Liver (tissue), 9 donors: Measurements from ENCODE around the gene MERTK. TPM values are rescaled to one million over a fixed set of nuclear protein-coding genes. Genes with fewer than 3 reads are reported as not detected.

Experiments used
- DNase-seq: peaks from one replicate; pipeline ENCODE4 v3.0.0-alpha.2; 2017; ENCODE audit warnings: low spot score
- H3K27ac ChIP-seq, 2 donors: one replicate each; pipeline ENCODE4 v1.7.0; 2013; ENCODE audit warnings: inconsistent platforms in 2 of 2, low read length in 2 of 2, control low read depth in 1 of 2, low read depth in 1 of 2, mild to moderate bottlenecking in 1 of 2
- H3K27me3 ChIP-seq, 4 donors: one replicate each; pipeline versions ENCODE4 v1.6.1 to v1.7.0; 2013; ENCODE audit warnings: low read length in 3 of 4, inconsistent platforms in 1 of 4, mild to moderate bottlenecking in 1 of 4, moderate library complexity in 1 of 4; ENCODE audit not compliant: control insufficient read depth in 4 of 4, insufficient read depth in 4 of 4
- H3K36me3 ChIP-seq, 4 donors: one replicate each; pipeline versions ENCODE4 v1.6.1 to v1.7.0; 2013; ENCODE audit warnings: low read length in 3 of 4, mild to moderate bottlenecking in 3 of 4, low read depth in 1 of 4, moderate library complexity in 1 of 4; ENCODE audit not compliant: control insufficient read depth in 4 of 4, insufficient read depth in 3 of 4
- H3K4me1 ChIP-seq, 4 donors: one replicate each; pipeline versions ENCODE4 v1.6.1 to v1.7.0; 2013; ENCODE audit warnings: low read length in 3 of 4, mild to moderate bottlenecking in 3 of 4, moderate library complexity in 1 of 4; ENCODE audit not compliant: control insufficient read depth in 4 of 4, insufficient read depth in 4 of 4
- H3K4me3 ChIP-seq, 3 donors: one replicate each; pipeline versions ENCODE4 v1.6.1 to v1.7.0; 2013; ENCODE audit warnings: low read length in 3 of 3, control low read depth in 1 of 3, low read depth in 1 of 3, mild to moderate bottlenecking in 1 of 3
- H3K9ac ChIP-seq, 2 donors: one replicate each; pipeline ENCODE4 v1.7.0; 2013; ENCODE audit warnings: low read length in 2 of 2, mild to moderate bottlenecking in 2 of 2, moderate library complexity in 2 of 2, control low read depth in 1 of 2, low read depth in 1 of 2
- H3K9me3 ChIP-seq, 4 donors: one replicate each; pipeline versions ENCODE4 v1.6.1 to v1.7.0; 2013; ENCODE audit warnings: low read length in 3 of 4; ENCODE audit not compliant: control insufficient read depth in 4 of 4
- EGR1 ChIP-seq, 2 donors: IDR thresholded peaks; 2 replicates each; pipeline ENCODE4 v1.6.1; 2016 to 2018; ENCODE audit warnings: antibody characterized with exemption in 2 of 2, low read depth in 2 of 2
- FOXA1 ChIP-seq: IDR thresholded peaks from 2 replicates; pipeline ENCODE4 v1.6.1; 2016; ENCODE audit warnings: antibody characterized with exemption
- FOXA2 ChIP-seq: IDR thresholded peaks from 2 replicates; pipeline ENCODE4 v1.6.1; 2016; ENCODE audit warnings: antibody characterized with exemption
- GABPA ChIP-seq, 2 donors: IDR thresholded peaks in 1 of 2; conservative IDR thresholded peaks in 1 of 2; 2 replicates each; pipeline ENCODE4 v1.6.1; 2016; ENCODE audit warnings: antibody characterized with exemption in 2 of 2, mild to moderate bottlenecking in 1 of 2, moderate library complexity in 1 of 2
- HNF4G ChIP-seq: IDR thresholded peaks from 2 replicates; pipeline ENCODE4 v1.6.1; 2016; ENCODE audit warnings: antibody characterized with exemption
- JUND ChIP-seq, 2 donors: IDR thresholded peaks; 2 replicates each; pipeline ENCODE4 v1.6.1; 2016; ENCODE audit warnings: antibody characterized with exemption in 2 of 2
- NR2F2 ChIP-seq: IDR thresholded peaks from 2 replicates; pipeline ENCODE4 v1.6.1; 2016; ENCODE audit warnings: antibody characterized with exemption
- RAD21 ChIP-seq, 2 donors: IDR thresholded peaks; 2 replicates each; pipeline ENCODE4 v1.6.1; 2016; ENCODE audit warnings: antibody characterized with exemption in 2 of 2, mild to moderate bottlenecking in 2 of 2
- RXRA ChIP-seq, 2 donors: IDR thresholded peaks; 2 replicates each; pipeline ENCODE4 v1.6.1; 2017 to 2018; ENCODE audit warnings: antibody characterized with exemption in 2 of 2, mild to moderate bottlenecking in 1 of 2
- SP1 ChIP-seq: IDR thresholded peaks from 2 replicates; pipeline ENCODE4 v1.6.1; 2018; ENCODE audit warnings: antibody characterized with exemption, mild to moderate bottlenecking
- TAF1 ChIP-seq: conservative IDR thresholded peaks from 2 replicates; pipeline ENCODE4 v1.6.1; 2016; ENCODE audit warnings: antibody characterized with exemption, mild to moderate bottlenecking
- YY1 ChIP-seq: IDR thresholded peaks from 2 replicates; pipeline ENCODE4 v1.6.1; 2016; ENCODE audit warnings: antibody characterized with exemption, mild to moderate bottlenecking
- WGBS: extraction: QIAGEN DNeasy Blood & Tissue Kit; methylation state at CpG from one replicate; pipeline ENCODE4 v1.1.7; 2013; 5-methylcytosine and 5-hydroxymethylcytosine counted together
- polyA plus RNA-seq, 2 donors: library from polyadenylated mRNA; stranded (reverse) in 1 of 2; unstranded in 1 of 2; fragments of 200-250 nt in 1 of 2; fragments of >200 nt in 1 of 2; fragmentation: Nextera tagmentation in 1 of 2; extraction: Ambion mirVana in 1 of 2; gene quantifications; one replicate each; pipeline versions ENCODE4 v1.2.1 to v1.2.3, GENCODE V29; 2013 to 2015
- total RNA-seq, 2 donors: library from RNA; depleted of rRNA; stranded (reverse); fragments of >200 nt; gene quantifications; one replicate each; pipeline ENCODE4 v1.2.3, GENCODE V29; 2014
- TF ChIP-seq, protein P1 (sequence below): IDR thresholded peaks from 2 replicates; pipeline ENCODE4 v1.6.1; 2016; ENCODE audit warnings: antibody characterized with exemption
- TF ChIP-seq, protein P2 (sequence below): IDR thresholded peaks from 2 replicates; pipeline ENCODE4 v1.6.1; 2016; ENCODE audit warnings: antibody characterized with exemption
- TF ChIP-seq, protein P3 (sequence below): IDR thresholded peaks from 2 replicates; pipeline ENCODE4 v1.6.1; 2016; ENCODE audit warnings: antibody characterized with exemption, mild to moderate bottlenecking
- TF ChIP-seq, protein P4 (sequence below): fragments of 150-350 bp; IDR thresholded peaks from 2 replicates; pipeline ENCODE4 v1.5.1; 2017; ENCODE audit warnings: improper control_type of control experiment, low read depth, low read length; ENCODE audit not compliant: missing input control
- TF ChIP-seq, protein P5 (sequence below): IDR thresholded peaks from 2 replicates; pipeline ENCODE4 v1.6.1; 2016; ENCODE audit warnings: antibody characterized with exemption
- donor health status: healthy.
- donor health status: healthy.
- donor health status: healthy.
- donor health status: healthy.
- donor health status: healthy.

MERTK gene
- total and polyA plus RNA-seq, 4 donors, result 6.3 to 34.1 (median 8.2) TPM

DNA sequence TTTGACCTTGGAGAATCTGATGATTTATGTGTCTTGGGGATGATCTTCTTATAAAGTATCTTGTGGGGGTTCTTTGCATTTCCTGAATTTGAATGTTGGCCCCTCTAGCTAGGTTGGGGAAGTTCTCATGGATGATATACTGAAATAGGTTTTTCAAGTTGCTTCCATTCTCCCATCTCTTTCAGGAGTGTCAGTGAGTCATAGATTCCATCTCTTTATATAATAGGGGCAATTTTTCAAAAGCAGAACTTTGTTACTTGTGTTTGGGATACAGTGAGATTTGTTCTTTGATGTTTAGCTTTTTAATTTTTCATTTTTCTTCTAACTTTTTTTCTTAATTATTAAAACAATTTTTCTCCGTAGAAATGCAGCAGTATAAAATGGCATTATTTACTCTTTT, 176.1 kb downstream of the MERTK start:
- Histone ChIP-seq H3K4me1 (no peaks in the 10 kb centered on the region), H3K4me3 (no peak overlapping the region), H3K36me3 (peaks cover 0 to 3% (median 0%) of the 10 kb centered on the region in 4 donors), H3K9ac (no peak overlapping the region), H3K27ac (no peak overlapping the region), H3K27me3 (no peaks in the 10 kb centered on the region), H3K9me3 (no peaks in the 10 kb centered on the region)
- TF ChIP-seq, protein P1, sequence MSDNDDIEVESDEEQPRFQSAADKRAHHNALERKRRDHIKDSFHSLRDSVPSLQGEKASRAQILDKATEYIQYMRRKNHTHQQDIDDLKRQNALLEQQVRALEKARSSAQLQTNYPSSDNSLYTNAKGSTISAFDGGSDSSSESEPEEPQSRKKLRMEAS, result no peak
- TF ChIP-seq NR2F2 (no peak), HNF4G (no peak), TAF1 (no peak), FOXA2 (no peak), GABPA (IDR thresholded peaks at IDR 0.05 in 1 of 2, conservative IDR thresholded peaks at IDR 0.05 in 1 of 2) (no peak), JUND (IDR thresholded peaks at IDR 0.05) (no peak), RAD21 (IDR thresholded peaks at IDR 0.05) (no peak), YY1 (no peak), EGR1 (IDR thresholded peaks at IDR 0.05; ENCODE audit: low read depth in 2 of 2) (no peak), SP1 (no peak), RXRA (IDR thresholded peaks at IDR 0.05) (no peak), FOXA1 (no peak)
- TF ChIP-seq, protein P2, sequence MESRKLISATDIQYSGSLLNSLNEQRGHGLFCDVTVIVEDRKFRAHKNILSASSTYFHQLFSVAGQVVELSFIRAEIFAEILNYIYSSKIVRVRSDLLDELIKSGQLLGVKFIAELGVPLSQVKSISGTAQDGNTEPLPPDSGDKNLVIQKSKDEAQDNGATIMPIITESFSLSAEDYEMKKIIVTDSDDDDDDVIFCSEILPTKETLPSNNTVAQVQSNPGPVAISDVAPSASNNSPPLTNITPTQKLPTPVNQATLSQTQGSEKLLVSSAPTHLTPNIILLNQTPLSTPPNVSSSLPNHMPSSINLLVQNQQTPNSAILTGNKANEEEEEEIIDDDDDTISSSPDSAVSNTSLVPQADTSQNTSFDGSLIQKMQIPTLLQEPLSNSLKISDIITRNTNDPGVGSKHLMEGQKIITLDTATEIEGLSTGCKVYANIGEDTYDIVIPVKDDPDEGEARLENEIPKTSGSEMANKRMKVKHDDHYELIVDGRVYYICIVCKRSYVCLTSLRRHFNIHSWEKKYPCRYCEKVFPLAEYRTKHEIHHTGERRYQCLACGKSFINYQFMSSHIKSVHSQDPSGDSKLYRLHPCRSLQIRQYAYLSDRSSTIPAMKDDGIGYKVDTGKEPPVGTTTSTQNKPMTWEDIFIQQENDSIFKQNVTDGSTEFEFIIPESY, result no peak
- TF ChIP-seq, protein P3, sequence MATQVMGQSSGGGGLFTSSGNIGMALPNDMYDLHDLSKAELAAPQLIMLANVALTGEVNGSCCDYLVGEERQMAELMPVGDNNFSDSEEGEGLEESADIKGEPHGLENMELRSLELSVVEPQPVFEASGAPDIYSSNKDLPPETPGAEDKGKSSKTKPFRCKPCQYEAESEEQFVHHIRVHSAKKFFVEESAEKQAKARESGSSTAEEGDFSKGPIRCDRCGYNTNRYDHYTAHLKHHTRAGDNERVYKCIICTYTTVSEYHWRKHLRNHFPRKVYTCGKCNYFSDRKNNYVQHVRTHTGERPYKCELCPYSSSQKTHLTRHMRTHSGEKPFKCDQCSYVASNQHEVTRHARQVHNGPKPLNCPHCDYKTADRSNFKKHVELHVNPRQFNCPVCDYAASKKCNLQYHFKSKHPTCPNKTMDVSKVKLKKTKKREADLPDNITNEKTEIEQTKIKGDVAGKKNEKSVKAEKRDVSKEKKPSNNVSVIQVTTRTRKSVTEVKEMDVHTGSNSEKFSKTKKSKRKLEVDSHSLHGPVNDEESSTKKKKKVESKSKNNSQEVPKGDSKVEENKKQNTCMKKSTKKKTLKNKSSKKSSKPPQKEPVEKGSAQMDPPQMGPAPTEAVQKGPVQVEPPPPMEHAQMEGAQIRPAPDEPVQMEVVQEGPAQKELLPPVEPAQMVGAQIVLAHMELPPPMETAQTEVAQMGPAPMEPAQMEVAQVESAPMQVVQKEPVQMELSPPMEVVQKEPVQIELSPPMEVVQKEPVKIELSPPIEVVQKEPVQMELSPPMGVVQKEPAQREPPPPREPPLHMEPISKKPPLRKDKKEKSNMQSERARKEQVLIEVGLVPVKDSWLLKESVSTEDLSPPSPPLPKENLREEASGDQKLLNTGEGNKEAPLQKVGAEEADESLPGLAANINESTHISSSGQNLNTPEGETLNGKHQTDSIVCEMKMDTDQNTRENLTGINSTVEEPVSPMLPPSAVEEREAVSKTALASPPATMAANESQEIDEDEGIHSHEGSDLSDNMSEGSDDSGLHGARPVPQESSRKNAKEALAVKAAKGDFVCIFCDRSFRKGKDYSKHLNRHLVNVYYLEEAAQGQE, result no peak
- TF ChIP-seq, protein P4, sequence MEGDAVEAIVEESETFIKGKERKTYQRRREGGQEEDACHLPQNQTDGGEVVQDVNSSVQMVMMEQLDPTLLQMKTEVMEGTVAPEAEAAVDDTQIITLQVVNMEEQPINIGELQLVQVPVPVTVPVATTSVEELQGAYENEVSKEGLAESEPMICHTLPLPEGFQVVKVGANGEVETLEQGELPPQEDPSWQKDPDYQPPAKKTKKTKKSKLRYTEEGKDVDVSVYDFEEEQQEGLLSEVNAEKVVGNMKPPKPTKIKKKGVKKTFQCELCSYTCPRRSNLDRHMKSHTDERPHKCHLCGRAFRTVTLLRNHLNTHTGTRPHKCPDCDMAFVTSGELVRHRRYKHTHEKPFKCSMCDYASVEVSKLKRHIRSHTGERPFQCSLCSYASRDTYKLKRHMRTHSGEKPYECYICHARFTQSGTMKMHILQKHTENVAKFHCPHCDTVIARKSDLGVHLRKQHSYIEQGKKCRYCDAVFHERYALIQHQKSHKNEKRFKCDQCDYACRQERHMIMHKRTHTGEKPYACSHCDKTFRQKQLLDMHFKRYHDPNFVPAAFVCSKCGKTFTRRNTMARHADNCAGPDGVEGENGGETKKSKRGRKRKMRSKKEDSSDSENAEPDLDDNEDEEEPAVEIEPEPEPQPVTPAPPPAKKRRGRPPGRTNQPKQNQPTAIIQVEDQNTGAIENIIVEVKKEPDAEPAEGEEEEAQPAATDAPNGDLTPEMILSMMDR, result no peak
- TF ChIP-seq, protein P5, sequence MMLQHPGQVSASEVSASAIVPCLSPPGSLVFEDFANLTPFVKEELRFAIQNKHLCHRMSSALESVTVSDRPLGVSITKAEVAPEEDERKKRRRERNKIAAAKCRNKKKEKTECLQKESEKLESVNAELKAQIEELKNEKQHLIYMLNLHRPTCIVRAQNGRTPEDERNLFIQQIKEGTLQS, result no peak
- 94% methylated on average over 1 of the region's 1 CpG for WGBS
- DNase-seq, result no peak
